ENCODE results near the gene TNFRSF12A.

Gene TNFRSF12A, protein sequence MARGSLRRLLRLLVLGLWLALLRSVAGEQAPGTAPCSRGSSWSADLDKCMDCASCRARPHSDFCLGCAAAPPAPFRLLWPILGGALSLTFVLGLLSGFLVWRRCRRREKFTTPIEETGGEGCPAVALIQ

DNA sequence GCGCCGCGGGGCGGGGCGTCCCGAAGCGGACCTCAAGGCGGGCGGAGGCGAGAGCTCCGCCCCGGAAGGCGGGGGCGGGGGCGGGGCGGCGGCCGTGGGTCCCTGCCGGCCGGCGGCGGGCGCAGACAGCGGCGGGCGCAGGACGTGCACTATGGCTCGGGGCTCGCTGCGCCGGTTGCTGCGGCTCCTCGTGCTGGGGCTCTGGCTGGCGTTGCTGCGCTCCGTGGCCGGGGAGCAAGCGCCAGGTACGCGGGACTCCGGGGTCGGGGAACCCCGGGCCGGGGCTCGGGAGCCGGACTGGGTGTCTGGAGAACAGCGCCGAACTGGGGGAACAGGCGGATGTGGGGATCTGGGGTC is at the start of gene TNFRSF12A:
Gene TNFRSF12A (plus strand): TSS at position 122 of the 357 bp plus-strand sequence. CDS start 30 bp downstream, at position 152.
- no peak for DNase-seq

DNA sequence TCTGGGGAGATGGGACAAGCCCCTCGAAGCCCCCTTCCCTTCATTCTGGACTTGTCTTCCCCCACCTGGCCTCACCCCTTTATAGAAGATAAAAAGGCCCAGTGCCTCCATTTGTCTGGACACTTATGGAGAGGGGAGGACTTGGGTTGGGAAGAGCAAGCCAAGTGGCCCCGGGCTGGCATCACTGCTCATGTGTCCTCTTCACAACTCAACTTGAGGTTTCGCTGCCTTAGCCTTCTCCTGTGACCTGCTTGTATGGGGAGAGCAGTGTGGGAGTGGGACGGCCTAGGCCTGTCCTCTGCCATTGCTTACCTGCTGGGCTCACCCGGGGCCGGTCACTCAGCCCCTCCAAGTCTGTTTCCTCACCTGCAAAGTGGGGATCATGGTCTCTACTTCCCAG is 49.6 kb upstream of the TNFRSF12A start:
- no peak for DNase-seq

DNA sequence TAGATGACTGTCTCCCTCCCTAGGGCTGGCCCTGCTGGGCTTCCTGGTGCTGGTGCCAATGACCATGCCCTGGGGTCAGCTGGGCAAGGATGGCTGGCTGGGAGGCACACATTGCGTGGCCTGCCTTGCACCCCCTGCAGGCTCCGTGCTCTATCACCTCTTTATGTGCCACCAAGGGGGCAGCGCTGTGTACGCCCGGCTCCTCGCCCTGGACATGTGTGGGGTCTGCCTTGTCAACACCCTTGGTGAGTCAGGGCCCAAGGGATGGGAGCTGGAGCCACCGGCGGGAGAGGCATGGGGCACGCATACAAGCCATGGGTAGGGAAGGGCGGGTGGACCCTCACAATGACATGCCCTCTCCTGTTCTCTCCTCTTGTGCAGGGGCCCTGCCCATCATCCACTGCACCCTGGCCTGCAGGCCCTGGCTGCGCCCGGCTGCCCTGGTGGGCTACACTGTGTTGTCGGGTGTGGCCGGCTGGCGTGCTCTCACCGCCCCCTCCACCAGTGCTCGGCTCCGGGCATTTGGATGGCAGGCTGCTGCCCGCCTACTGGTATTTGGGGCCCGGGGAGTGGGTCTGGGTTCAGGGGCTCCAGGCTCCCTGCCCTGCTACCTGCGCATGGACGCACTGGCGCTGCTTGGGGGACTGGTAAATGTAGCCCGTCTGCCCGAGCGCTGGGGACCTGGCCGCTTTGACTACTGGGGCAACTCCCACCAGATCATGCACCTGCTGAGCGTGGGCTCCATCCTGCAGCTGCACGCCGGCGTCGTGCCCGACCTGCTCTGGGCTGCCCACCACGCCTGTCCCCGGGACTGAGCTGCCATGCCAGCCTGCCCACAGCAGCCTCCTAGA is 48.8 kb upstream of the TNFRSF12A start:
- DNase-seq, result no peak

DNA sequence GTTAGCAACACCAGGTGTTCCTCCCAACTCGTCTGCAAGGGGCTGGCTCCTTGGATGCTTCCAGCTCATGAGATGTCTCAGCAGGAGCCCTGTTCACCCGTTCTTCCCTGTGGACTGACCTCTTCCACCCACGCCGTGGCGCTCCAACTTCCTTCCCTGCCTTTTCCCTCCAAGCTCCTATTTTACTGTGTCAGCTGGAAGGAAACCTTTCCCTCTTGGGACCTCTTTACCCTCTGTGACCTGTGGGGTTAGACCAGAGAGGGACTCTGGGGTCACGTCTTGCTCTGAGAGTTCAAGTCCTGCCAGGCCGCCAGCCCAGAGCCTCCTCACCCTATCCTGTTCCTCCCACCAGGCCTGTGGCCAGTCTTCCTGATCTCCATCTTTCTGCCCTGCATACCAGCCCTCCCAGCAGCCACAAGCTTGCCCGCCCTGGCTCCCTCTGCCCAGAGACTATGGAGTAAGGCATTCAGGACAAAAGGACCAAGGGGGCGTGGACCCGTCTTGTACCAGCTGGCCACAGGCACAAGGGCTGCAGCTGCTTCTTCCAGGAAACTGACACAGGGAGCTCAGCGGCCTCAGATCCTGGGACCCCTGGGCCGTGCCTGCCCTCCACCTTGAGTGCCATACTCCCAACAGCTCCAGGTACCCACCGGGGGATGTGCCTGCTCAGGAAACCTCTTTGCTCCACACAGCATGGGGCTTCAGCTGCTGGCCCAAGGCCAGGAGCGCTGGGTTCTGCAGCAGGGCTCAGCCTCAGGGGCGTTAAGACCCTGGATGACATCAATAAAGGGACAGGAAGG is 48.0 kb upstream of the TNFRSF12A start:
- DNase-seq, result no peak

DNA sequence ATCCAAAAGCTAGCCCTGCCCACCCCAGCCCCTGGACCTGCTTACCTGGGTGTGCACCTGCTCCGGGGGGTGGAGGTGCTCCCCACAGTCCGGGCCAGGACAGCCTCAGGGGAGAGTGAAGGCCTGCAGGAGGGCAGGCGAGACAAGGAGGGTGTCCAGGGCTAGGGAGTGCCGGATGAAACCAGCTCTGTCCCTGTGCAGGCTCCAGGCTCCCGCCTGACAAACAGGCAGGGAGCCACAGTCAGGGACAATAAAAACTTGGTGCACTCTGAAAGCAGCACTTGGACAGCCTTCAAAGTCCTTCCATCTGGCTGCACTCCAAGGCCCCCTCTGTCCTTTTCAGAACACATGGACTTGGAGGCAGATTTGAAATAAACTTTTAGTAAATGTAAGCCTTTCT is 47.1 kb upstream of the TNFRSF12A start:
- no peak for DNase-seq

DNA sequence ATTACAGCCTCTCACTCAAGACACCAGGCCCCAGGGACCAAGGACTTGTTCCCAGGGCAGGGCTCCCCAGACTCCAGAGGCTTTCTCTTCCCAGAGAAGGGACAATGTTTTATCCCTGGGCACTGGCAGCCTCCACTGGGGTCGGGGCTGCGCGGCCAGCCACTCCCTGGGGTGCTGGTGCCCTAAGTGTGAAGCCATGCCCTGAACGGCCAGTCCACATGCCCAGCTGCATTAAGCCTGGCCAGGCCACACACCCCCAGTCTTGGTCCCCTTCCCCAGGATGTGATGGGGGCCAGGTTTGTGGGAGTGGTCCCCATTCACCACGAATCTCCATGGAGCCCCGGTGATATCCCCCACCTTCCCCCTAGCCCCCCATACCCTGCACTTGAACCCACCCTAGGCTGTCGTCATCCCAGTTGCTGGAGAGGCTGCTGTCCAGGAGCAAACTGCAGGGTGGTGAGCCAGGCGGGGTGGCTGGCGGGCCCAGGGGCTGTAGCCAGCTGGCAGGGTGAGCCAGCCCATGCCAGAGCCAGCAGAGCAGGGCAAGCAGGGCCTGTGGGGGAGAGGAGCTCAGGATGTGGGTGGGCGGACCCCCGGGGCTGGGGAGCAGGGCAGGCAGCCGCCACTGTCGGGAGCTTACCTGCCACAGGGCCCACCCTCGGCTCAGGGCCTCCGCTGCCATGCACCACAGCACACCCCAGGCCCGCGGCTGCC is 46.4 kb upstream of the TNFRSF12A start:
- DNase-seq, result no peak

DNA sequence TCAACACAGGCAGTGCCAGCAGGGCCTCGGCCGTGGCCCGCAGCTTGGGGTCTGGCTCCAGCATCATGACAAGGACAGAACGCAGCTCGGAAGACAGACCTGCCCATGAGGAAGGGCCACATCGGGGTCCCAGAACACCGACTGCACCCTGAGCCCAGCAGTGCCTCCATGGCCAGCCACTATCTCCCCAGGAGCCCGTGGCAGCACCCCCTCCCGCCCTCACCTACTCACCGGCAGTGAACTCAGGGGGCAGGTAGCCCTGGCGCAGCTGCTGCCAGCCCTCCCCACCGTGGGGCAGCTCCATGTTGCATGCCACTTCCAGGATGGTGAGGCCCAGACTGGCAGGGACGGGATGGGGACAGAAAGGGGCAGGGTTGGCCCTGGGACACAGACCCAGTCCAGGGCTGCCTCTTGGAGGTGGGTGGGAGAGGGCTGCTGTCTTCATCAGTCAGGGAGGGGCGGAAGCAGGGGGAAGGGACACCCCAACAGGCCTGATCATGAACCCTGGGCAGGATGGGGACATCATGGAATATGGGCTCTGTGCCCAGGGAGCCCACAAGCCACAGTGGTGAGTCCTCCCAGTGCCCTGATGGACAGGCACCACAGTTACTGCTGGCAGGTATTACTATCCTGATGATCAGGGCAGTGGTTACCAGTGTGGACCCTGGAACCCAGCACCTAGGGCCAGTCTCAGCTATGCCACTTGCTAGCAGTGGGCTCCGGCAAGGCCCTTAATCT is 45.7 kb upstream of the TNFRSF12A start:
- no peak for DNase-seq

DNA sequence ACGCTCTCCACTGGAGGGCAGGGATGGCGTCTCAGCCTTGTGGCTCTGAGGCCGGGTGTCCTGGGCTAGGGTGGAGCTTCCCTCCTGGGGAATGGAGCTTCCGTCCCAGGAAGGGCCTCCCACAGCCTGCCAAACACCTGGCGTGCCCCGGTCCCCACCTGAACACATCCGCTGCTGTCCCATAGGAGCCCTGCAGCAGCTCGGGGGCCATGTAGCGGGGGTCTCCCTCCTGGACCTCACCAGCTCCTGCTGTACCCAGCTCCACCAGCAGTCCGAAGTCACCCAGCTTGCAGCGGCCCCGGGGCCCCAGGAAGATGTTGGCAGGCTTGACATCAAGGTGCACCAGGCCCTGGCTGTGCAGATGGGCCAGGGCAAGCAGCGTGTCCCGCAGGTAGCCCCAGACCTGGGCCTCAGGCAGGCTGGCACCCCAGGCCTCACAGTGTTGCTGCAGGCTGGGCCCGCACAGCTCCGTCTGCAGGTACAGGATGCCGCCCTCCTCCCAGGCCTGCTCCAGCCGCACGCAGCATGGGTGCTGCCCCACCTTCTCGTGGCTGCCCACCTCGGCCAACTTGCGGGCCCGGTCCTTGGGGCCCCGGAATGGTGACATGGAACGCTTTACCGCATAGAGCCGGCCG is 44.9 kb upstream of the TNFRSF12A start:
- DNase-seq, result no peak

DNA sequence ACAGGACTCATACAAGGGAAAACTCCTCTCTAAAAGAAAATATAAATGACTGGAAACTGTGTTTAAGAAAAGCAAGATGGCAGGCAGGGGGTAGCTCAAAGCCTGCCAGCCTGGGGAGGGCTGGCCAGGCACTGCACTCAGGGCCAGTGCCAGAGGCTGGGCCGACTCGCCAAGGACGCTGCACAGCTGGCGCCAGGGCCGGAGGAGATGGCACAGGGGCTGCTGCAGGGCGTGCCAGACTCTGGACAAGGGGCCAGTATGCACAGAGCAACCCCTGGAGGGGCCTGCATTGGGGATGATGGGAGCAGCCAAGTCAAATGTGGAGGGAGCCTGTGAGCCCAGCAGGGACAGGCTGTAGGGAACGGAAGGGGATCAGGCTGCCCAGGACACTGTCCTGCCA is 44.0 kb upstream of the TNFRSF12A start:
- no peak for DNase-seq

DNA sequence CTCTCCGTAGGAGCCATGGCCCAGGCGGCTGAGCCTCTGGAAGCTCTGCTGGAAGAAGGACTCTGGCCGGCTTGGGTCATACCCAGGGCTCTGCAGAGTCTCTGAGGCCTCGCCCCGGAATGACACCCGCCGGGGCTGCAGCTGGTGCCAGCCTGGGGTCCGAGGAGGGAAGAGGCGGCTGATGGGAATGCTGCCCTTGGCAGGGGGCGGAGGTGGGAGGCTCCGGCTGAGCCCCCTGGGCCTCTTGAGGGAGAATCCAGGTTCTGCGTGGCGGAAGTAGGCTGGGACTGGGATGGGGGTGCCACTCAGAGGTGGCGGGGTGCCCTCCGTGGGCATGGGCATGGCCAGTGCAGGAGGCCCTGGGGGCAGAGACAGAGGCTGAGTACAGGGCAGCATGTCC is 43.5 kb upstream of the TNFRSF12A start:
- DNase-seq, result no peak

DNA sequence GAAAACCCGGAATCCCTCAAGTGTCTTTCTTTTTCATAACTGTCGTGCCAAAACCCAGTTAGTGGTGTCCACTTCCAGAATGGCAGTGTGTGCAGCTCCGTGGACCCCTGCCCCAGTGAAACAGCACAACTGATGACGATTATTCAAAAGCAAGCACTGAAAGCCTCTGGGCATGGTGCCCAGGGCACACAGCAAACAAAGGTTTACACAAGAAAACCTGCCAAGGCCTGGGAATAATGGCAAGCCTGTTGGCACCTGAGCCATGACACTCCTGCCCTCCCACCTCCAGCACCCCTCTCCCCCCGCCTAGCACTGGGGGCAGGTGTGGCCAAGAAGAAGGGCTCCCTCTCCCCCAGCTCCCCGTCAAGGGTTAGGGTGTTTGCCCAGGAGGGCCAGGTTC is 42.7 kb upstream of the TNFRSF12A start:
- DNase-seq, result no peak

DNA sequence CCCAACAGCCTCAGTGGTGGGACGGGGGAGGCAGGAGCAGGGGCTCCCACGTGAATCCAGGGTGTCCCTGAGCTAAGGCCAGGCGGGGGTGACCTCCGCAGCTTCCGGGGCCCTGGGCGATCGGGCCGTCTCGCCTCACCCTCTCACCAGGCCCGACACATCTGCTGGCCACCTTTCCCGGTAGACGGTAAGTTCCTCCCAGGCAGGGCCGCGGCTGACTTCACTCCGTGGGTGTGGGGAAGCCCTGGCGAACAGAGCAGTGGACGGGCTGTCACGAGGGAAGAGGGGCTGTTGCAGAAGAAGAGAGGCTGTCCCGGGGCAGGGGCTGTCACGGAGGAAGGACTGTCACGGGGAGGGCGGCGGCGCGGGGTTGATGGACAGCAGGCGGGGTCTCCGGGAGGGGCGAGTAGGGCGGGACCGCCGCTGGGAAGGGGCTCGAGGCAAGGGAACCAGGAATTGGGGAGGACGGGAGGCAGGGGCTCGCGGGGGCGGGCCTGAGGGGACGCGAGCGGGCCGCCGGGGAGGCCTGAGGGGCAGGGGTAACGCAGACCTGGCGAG is 40.4 kb upstream of the TNFRSF12A start:
- DNase-seq, result no peak

DNA sequence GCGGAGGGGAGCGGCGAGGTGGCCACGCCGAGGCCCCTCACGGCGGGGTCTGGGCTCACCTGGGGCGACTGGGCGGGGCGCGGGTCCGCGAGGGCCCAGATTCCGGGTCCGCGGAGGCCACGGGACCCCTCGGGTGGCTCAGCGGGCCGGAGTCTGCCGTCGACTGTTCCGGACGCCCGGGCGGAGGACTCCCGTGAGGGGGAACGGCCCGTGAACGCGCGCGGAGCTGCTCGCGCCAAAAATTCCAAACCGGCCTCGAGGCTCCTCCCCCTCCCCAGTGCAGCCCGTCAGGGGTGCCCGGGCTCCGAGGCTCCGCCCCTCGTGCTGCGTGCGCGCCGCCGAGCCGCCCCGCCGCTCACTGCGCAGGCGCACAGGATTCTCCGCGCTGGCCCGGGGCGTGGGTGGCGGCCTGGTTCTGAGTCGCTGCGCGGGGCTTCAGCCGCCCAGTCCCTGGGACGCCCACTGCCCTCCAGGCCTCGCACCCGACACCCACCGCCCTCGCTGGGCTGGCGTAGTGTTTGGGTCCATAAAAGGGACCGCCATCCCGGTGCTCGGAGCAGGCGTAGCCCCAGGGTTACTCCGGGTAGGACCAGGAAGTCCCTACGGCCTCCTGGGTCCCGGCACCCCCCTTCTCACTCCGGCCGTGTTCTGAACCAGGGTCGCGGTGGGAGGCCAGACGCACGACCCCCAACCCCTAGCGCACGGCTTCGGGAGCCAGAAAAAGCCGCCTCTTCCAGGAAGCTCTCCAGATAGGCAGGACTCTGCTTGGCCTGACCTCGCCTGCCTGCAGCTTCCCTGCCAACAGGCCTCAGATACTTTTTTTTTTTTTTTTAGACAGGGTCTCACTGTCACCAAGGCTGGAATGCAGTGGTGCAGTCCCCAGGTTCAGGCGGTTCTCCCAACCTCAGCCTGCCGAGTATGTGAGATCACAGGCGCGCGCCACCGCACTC is 39.7 kb upstream of the TNFRSF12A start, which contains the start of gene PKMYT1:
Gene PKMYT1 (minus strand): TSS at position 220 of the 950 bp plus-strand sequence. CDS start 789 bp downstream, outside the sequence.
- DNase-seq, result peak; percentile 62

DNA sequence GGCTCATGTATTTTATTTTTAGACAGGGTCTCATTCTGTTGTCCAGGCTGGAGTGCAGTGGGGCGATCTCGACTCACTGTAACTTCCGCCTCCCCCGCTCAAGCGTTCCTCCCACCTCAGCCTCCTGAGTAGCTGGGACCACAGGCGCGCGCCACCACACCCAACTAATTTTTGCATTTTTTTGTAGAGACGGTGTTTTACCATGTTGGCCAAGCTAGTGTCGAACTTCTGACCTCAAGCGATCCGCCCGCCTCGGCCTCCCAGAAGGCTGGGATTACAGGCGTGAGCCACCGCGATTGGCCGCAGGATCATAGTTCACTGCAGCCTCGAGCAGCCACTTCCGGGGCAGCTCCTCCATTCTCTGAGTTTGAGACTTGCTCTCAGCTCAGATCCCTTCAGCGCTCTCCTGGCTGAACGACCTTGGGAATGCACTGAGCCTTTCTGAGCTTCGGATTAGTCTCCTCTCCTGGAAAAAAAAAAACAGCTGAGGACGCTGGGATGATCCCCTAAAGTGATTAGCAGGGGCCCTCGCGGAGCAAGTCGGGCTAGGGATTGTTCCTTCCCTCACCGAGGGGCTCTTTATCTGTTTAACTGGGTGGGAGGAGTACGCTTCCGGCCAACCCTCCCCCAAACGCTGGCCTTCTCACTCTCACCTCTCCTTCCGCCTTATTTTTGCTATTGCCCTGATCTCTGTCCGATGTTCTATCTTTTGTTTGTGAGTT is 38.8 kb upstream of the TNFRSF12A start:
- DNase-seq, result no peak

DNA sequence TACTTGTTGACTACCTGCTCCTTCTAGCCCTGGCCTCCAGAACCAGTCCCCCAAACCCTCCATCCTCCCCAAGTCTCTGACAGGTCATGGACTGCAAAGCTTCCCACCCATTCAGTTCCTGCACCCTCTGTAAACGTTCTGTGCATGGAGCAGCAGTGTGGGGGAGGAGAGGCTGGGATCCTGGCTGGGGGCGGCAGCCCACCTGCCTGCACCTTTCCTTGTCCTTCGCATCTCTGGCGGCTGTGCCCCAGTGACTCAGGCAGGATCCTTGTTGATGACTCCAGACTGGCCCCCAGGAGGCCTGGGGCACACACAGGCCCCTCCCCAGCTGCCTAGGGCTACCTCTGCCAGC is 38.3 kb upstream of the TNFRSF12A start:
- DNase-seq, result no peak

DNA sequence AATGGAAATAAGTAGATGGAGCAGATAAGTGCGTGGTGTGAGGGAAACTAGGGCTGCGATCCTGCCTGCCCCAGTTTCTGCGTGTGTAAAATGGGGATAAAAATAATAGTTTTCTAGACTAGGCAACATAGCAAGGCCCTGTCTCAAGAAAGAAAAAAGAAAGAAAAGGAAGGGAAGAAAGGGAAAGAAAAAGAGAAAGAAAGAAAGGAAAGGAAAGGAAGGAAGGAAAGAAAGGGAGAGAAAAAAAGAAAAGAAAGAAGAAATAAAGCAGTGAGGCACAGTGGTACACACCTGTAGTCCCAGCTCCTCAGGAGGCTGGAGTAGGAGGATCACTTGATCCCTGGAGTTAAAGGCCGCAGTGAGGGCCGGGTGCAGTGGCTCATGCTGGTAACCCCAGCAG is 37.8 kb upstream of the TNFRSF12A start:
- DNase-seq, result no peak

DNA sequence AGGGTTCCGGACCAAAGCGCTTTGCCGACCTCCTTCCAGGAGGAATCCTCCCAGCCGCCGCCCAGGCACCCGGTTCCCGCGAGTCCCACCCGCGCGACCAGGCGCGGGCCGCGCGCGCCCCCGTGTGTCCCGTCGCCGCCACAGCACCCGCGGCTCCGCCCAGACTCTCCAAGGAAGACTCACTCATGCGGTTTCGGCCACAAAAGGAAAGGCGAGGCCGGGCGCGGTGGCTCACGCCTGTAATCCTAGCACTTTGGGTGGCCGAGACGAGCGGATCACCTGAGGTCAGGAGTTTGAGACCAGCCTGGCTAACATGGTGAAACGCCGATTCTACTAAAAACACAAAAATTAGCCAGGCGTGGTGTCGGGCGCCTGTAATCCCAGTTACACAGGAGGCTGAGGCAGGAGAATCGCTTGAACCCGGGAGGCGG is 36.4 kb upstream of the TNFRSF12A start:
- no peak for DNase-seq

DNA sequence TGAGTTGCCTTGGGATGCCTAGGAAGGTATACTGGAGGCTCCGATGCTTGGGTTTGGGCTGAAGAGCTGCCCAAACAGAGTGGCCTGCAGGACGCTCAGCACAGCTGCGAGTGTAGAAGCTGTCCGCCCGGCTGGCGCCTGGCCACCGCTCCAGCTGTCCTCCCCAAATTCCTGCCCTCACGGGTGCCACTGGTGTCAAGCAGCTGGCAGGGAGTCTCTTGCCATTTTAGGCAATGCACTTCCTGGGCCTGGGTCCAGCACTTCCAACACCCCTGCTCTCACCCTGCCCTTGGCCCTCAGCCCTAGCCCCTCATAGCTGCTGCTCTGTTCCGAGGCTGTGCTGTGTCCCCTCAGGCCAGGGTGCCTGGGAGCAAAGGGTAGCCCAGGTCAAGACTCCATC is 34.7 kb upstream of the TNFRSF12A start:
- DNase-seq, result no peak

DNA sequence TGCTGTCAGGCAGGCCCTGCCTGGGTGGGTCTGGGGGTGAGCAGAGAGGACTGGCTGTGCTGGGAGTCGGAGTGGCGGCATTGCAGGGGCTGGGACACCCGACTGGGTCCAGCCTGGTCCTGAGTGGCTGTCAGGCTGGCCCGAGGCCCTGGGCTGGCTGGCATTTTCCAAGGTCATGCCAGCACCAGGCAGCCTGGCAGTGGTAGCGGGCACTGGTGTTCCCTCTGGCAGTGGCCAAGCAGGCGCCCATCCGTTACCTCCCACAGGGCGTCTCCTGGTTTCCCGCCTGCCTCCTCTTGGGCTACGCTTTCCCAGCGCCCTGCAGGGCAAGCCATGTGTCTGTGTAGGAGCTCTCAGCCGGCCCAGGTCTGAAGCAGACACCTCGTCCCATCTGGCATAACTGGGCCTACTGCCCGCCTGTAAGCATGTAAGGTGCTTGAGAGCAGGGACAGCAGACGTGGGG is 34.2 kb upstream of the TNFRSF12A start:
- no peak for DNase-seq

Data from NCI-H510A (cell line).